ENCODE results near the gene MUTYH. TPM values are rescaled to one million over a fixed set of nuclear protein-coding genes. Genes with fewer than 3 reads are reported as not detected.
"Not testable (repeated sequence)": the region's sequence is repeated elsewhere in the genome, so short reads cannot be mapped to it uniquely, and the experiment has no call there.

Gene MUTYH
- total RNA-seq, 2 donors from 2014 or later, result 17.0 to 65.0 TPM

- Histone ChIP-seq H3K9me3 (no peaks in the 10 kb centered on the region), H3K36me3 (no peaks in the 10 kb centered on the region), H3K4me3 (no peak overlapping the region), H3K9ac (ENCODE audit: low read depth in 2 of 2, low read length in 2 of 2) (no peak overlapping the region), H3K27ac (no peak overlapping the region), H3K27me3 (no peaks in the 10 kb centered on the region), H3K4me1 (peaks cover 8% of the 10 kb centered on the region)
- peak; percentile 66 for TF ChIP-seq CTCF (IDR thresholded peaks at IDR 0.05)
- DNase-seq, result peak; percentile 33
- intact Hi-C loops (cut with DNase I), result loop anchor here (2.0 to 10.0 kb wide), 2 partner anchors 283 to 465 kb away; no protein-coding TSS in a partner anchor
Measured at GRCh38 chr1:45299981-45300668, 40.1 kb downstream of the MUTYH start.

- Histone ChIP-seq H3K4me3 (no peak overlapping the region), H3K9ac (ENCODE audit: low read depth in 2 of 2, low read length in 2 of 2) (no peak overlapping the region), H3K36me3 (no peaks in the 10 kb centered on the region), H3K27me3 (no peaks in the 10 kb centered on the region), H3K4me1 (peaks cover under 1% of the 10 kb centered on the region), H3K9me3 (no peaks in the 10 kb centered on the region), H3K27ac (no peak overlapping the region)
- DNase-seq, result no peak
- TF ChIP-seq CTCF (IDR thresholded peaks at IDR 0.05), result no peak
- intact Hi-C loops (cut with DNase I), result no loop called here
Measured at GRCh38 chr1:45299296-45299695, 40.9 kb downstream of the MUTYH start.

- DNase-seq, result no peak
- TF ChIP-seq CTCF (IDR thresholded peaks at IDR 0.05), result no peak
- H3K4me3 ChIP-seq, result no peak overlapping the region
- intact Hi-C loops (cut with DNase I), result no loop called here
- H3K36me3 ChIP-seq, result no peaks in the 10 kb centered on the region
- no peak overlapping the region for H3K27ac ChIP-seq
- H3K9me3 ChIP-seq, result no peaks in the 10 kb centered on the region
- H3K4me1 ChIP-seq, result no peaks in the 10 kb centered on the region
- no peak overlapping the region for H3K9ac ChIP-seq (ENCODE audit: low read depth in 2 of 2, low read length in 2 of 2)
- no peaks in the 10 kb centered on the region for H3K27me3 ChIP-seq
Measured at GRCh38 chr1:45297666-45298356, 42.4 kb downstream of the MUTYH start.

DNA sequence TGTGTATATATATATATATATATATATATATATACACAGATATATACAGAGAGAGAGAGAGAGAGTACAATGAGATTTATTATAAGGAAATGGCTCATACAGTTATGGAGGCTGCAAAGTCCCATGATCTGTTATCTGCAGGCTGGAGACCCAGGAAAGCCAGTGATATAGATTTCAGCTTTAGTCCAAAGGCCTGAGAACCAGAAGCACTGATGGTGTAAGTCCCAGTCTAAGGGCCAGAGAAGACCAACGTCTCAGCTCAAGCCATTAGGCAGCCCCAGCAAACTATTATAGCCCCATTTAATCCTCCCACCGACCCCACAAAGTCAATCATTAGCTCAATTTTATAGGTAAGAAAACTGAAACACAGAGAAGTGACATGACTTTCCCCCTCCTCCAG is 48.5 kb downstream of the MUTYH start:
- Histone ChIP-seq H3K4me1 (no peaks in the 10 kb centered on the region), H3K27ac (no peak overlapping the region), H3K9me3 (no peaks in the 10 kb centered on the region), H3K4me3 (no peak overlapping the region), H3K9ac (ENCODE audit: low read depth in 2 of 2, low read length in 2 of 2) (no peak overlapping the region), H3K27me3 (no peaks in the 10 kb centered on the region), H3K36me3 (no peaks in the 10 kb centered on the region)
- TF ChIP-seq CTCF (IDR thresholded peaks at IDR 0.05), result no peak
- no peak for DNase-seq
- intact Hi-C loops (cut with DNase I), result no loop called here

GRCh38 chr1:45291002-45291401 is 49.2 kb downstream of the MUTYH start:
- DNase-seq; H3K36me3 ChIP-seq; H3K9me3 ChIP-seq; H3K9ac ChIP-seq (ENCODE audit: low read depth in 2 of 2, low read length in 2 of 2); intact Hi-C loops (cut with DNase I); H3K4me3 ChIP-seq; H3K27me3 ChIP-seq; H3K4me1 ChIP-seq; H3K27ac ChIP-seq: not testable (repeated sequence)

DNA sequence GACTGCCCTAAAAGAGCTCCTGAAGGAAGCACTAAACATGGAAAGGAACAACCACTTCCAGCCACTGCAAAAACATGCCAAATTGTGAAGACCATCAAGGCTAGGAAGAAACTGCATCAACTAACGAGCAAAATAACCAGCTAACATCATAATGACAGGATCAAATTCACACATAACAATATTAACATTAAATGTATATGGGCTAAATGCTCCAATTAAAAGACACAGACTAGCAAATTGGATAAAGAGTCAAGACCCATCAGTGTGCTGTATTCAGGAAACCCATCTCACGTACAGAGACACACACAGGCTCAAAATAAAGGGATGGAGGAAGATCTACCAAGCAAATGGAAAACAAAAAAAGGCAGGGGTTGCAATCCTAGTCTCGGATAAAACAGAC is 53.7 kb downstream of the MUTYH start:
- H3K9ac ChIP-seq (ENCODE audit: low read depth in 2 of 2, low read length in 2 of 2); intact Hi-C loops (cut with DNase I); H3K36me3 ChIP-seq; H3K27me3 ChIP-seq; H3K4me3 ChIP-seq; DNase-seq; H3K27ac ChIP-seq; H3K4me1 ChIP-seq; H3K9me3 ChIP-seq: not testable (repeated sequence)

DNA sequence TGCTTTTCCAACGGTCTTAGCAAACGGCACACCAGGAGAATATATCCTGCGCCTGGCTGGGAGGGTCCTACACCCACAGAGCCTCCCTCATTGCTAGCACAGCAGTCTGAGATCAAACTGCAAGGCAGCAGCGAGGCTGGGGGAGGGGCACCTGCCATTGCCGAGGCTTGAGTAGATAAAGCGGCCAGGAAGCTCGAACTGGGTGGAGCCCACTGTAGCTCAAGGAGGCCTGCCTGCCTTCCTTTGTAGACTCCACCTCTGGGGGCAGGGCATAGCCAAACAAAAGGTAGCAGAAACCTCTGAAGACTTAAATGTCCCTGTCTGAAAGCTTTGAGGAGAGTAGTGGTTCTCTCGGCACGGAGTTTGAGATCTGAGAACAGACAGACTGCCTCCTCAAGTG is 55.4 kb downstream of the MUTYH start:
- H3K4me3 ChIP-seq; H3K4me1 ChIP-seq; H3K9me3 ChIP-seq; H3K27me3 ChIP-seq; H3K27ac ChIP-seq; intact Hi-C loops (cut with DNase I); DNase-seq; H3K9ac ChIP-seq (ENCODE audit: low read depth in 2 of 2, low read length in 2 of 2); H3K36me3 ChIP-seq: not testable (repeated sequence)
